ENCODE data around the gene UBE2E1. TPM values are rescaled to one million over a fixed set of nuclear protein-coding genes. Genes with fewer than 3 reads are reported as not detected.

UBE2E1 gene
- total RNA-seq, 1 donor from 2014 or later: 124 TPM

- Histone ChIP-seq H3K9me3 (no peaks in the 10 kb centered on the region), H3K27me3 (no peaks in the 10 kb centered on the region), H3K36me3 (no peaks in the 10 kb centered on the region), H3K4me3 (no peak overlapping the region), H3K27ac (no peak overlapping the region), H3K4me1 (peaks cover 32% of the 10 kb centered on the region)
- no peak for TF ChIP-seq POLR2AphosphoS5 (IDR thresholded peaks at IDR 0.05; ENCODE audit: insufficient read depth in 1 of 2, low read depth in 1 of 2)
- TF ChIP-seq, protein P1, sequence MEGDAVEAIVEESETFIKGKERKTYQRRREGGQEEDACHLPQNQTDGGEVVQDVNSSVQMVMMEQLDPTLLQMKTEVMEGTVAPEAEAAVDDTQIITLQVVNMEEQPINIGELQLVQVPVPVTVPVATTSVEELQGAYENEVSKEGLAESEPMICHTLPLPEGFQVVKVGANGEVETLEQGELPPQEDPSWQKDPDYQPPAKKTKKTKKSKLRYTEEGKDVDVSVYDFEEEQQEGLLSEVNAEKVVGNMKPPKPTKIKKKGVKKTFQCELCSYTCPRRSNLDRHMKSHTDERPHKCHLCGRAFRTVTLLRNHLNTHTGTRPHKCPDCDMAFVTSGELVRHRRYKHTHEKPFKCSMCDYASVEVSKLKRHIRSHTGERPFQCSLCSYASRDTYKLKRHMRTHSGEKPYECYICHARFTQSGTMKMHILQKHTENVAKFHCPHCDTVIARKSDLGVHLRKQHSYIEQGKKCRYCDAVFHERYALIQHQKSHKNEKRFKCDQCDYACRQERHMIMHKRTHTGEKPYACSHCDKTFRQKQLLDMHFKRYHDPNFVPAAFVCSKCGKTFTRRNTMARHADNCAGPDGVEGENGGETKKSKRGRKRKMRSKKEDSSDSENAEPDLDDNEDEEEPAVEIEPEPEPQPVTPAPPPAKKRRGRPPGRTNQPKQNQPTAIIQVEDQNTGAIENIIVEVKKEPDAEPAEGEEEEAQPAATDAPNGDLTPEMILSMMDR (IDR thresholded peaks at IDR 0.05): no peak
- no peak for TF ChIP-seq POLR2A (IDR thresholded peaks at IDR 0.05)
- intact Hi-C loops (cut with DNase I): no loop called here
- no peak for DNase-seq (ENCODE audit: extremely low spot score in 2 of 2)
Observed at GRCh38 chr3:23817508-23818223, 11.9 kb downstream of the UBE2E1 start.

GRCh38 chr3:23819599-23820360 is 14.0 kb downstream of the UBE2E1 start:
- no peak overlapping the region for H3K27ac ChIP-seq
- H3K27me3 ChIP-seq: no peaks in the 10 kb centered on the region
- H3K4me1 ChIP-seq: peaks cover 39% of the 10 kb centered on the region
- intact Hi-C loops (cut with DNase I): no loop called here
- DNase-seq (ENCODE audit: extremely low spot score in 2 of 2): no peak
- TF ChIP-seq, protein P1 (IDR thresholded peaks at IDR 0.05): no peak
- no peak for TF ChIP-seq POLR2A (IDR thresholded peaks at IDR 0.05)
- no peak for TF ChIP-seq POLR2AphosphoS5 (IDR thresholded peaks at IDR 0.05; ENCODE audit: insufficient read depth in 1 of 2, low read depth in 1 of 2)
- H3K36me3 ChIP-seq: no peaks in the 10 kb centered on the region
- no peak overlapping the region for H3K4me3 ChIP-seq
- no peaks in the 10 kb centered on the region for H3K9me3 ChIP-seq

GRCh38 chr3:23820888-23821287 is 15.1 kb downstream of the UBE2E1 start:
- intact Hi-C loops (cut with DNase I): no loop called here
- Histone ChIP-seq H3K9me3 (no peaks in the 10 kb centered on the region), H3K27me3 (no peaks in the 10 kb centered on the region), H3K36me3 (no peaks in the 10 kb centered on the region), H3K27ac (no peak overlapping the region), H3K4me1 (peaks cover 50% of the 10 kb centered on the region), H3K4me3 (no peak overlapping the region)
- DNase-seq (ENCODE audit: extremely low spot score in 2 of 2): no peak
- TF ChIP-seq POLR2A (IDR thresholded peaks at IDR 0.05) (no peak), POLR2AphosphoS5 (IDR thresholded peaks at IDR 0.05; ENCODE audit: insufficient read depth in 1 of 2, low read depth in 1 of 2) (peak in 1 of 2 donors; percentile 34)
- TF ChIP-seq, protein P1 (IDR thresholded peaks at IDR 0.05): no peak

GRCh38 chr3:23821858-23822257 is 16.1 kb downstream of the UBE2E1 start:
- DNase-seq (ENCODE audit: extremely low spot score in 2 of 2): no peak
- H3K4me3 ChIP-seq: no peak overlapping the region
- H3K9me3 ChIP-seq: no peaks in the 10 kb centered on the region
- TF ChIP-seq POLR2A (IDR thresholded peaks at IDR 0.05) (no peak), POLR2AphosphoS5 (IDR thresholded peaks at IDR 0.05; ENCODE audit: insufficient read depth in 1 of 2, low read depth in 1 of 2) (no peak)
- TF ChIP-seq, protein P1 (IDR thresholded peaks at IDR 0.05): no peak
- intact Hi-C loops (cut with DNase I): no loop called here
- H3K4me1 ChIP-seq: peaks cover 50% of the 10 kb centered on the region
- no peaks in the 10 kb centered on the region for H3K36me3 ChIP-seq
- no peak overlapping the region for H3K27ac ChIP-seq
- H3K27me3 ChIP-seq: no peaks in the 10 kb centered on the region

DNA sequence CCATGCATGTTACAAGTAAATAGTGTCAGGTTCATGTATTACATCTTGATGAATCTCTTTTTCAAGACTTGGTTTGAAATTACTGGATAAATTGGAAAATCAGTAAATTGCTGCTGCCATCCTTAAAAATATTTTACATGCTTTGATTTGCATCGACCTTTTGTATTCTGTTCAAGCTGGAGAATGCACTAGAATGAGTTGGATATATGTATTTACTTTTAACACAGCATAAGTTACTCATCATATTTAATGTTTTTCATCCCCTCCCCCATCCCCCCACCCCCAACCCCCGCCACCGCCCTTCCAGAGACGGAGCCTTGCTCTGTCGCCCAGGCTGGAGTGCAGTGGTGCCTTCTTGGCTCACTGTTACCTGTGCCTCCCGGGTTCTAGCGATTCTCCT is 16.8 kb downstream of the UBE2E1 start:
- Histone ChIP-seq H3K27ac (no peak overlapping the region), H3K36me3 (no peaks in the 10 kb centered on the region), H3K4me1 (peaks cover 50% of the 10 kb centered on the region), H3K27me3 (no peaks in the 10 kb centered on the region), H3K9me3 (no peaks in the 10 kb centered on the region), H3K4me3 (no peak overlapping the region)
- intact Hi-C loops (cut with DNase I): no loop called here
- DNase-seq (ENCODE audit: extremely low spot score in 2 of 2): no peak
- TF ChIP-seq POLR2A (IDR thresholded peaks at IDR 0.05) (no peak), POLR2AphosphoS5 (IDR thresholded peaks at IDR 0.05; ENCODE audit: insufficient read depth in 1 of 2, low read depth in 1 of 2) (no peak)
- TF ChIP-seq, protein P1 (IDR thresholded peaks at IDR 0.05): no peak
